Tibial nerve (tissue), 4 donors: Measurements from ENCODE around the gene ROR1. TPM values are rescaled to one million over a fixed set of nuclear protein-coding genes. Genes with fewer than 3 reads are reported as not detected.

ENCODE experiments used
- DNase-seq, 2 donors: peaks; one replicate each; pipeline ENCODE4 v3.0.0-alpha.2; 2019; ENCODE audit warnings: low spot score in 2 of 2
- H3K27ac ChIP-seq, 4 donors: fragments of 200-600 bp; sonication (generic) in 3 of 4; one replicate each; pipeline ENCODE4 v1.5.1; 2017 to 2019; ENCODE audit warnings: mild to moderate bottlenecking in 1 of 4
- H3K27me3 ChIP-seq, 2 donors: fragments of 200-600 bp; sonication (generic) in 1 of 2; one replicate each; pipeline versions ENCODE4 v1.5.1 to v1.6.0; 2017 to 2019
- H3K36me3 ChIP-seq, 3 donors: fragments of 200-600 bp; sonication (generic); one replicate each; pipeline ENCODE4 v1.5.1; 2018 to 2019
- H3K4me1 ChIP-seq, 4 donors: fragments of 200-600 bp; sonication (generic) in 3 of 4; one replicate each; pipeline ENCODE4 v1.5.1; 2017 to 2019
- H3K4me3 ChIP-seq, 4 donors: fragments of 200-600 bp; sonication (generic) in 3 of 4; one replicate each; pipeline ENCODE4 v1.5.1; 2017 to 2019; ENCODE audit warnings: mild to moderate bottlenecking in 1 of 4, moderate library complexity in 1 of 4
- H3K9me3 ChIP-seq, 4 donors: fragments of 200-600 bp; sonication (generic) in 3 of 4; one replicate each; pipeline ENCODE4 v1.5.1; 2017 to 2019
- CTCF ChIP-seq, 5 experiments: fragments of 200-600 bp in 3 of 5; fragments of 450-650 bp in 2 of 5; sonication (generic) in 3 of 5; IDR thresholded peaks; one replicate each; pipeline ENCODE4 v1.5.1; 2016 to 2019; ENCODE audit warnings: antibody characterized with exemption in 5 of 5, mild to moderate bottlenecking in 3 of 5, moderate library complexity in 2 of 5
- EP300 ChIP-seq, 2 donors: sonication (generic); formaldehyde crosslinking; IDR thresholded peaks; one replicate each; pipeline ENCODE4 v1.6.1; 2017; ENCODE audit warnings: antibody characterized with exemption in 2 of 2, mild to moderate bottlenecking in 1 of 2
- POLR2A ChIP-seq, 2 donors: fragments of 450-650 bp; IDR thresholded peaks; one replicate each; pipeline ENCODE4 v1.6.1; 2017; ENCODE audit warnings: antibody characterized with exemption in 2 of 2, mild to moderate bottlenecking in 2 of 2, moderate library complexity in 2 of 2
- WGBS, 2 donors: methylation state at CpG; one replicate each; pipeline ENCODE4 v1.1.5; 2018; 5-methylcytosine and 5-hydroxymethylcytosine counted together
- total RNA-seq, 4 donors: library from RNA; depleted of rRNA; stranded (reverse); fragments of >200 nt; gene quantifications; one replicate each; pipeline ENCODE4 v1.1.0, GENCODE V29; 2016

ROR1 gene
- total RNA-seq, 4 donors from 2014 or later = 10.5 to 47.7 (median 43.7) TPM

GRCh38 chr1:64133036-64133435 is 359.2 kb downstream of the ROR1 start:
- Histone ChIP-seq H3K9me3 (no peaks in the 10 kb centered on the region), H3K27ac (no peak overlapping the region), H3K4me1 (peaks cover 0 to 16% (median 2%) of the 10 kb centered on the region in 4 donors), H3K27me3 (no peaks in the 10 kb centered on the region), H3K4me3 (no peak overlapping the region), H3K36me3 (no peaks in the 10 kb centered on the region)
- TF ChIP-seq POLR2A (IDR thresholded peaks at IDR 0.05) = no peak
- TF ChIP-seq CTCF (IDR thresholded peaks at IDR 0.05) = no peak
- peak in 1 of 2 donors; percentile 10 for TF ChIP-seq EP300 (IDR thresholded peaks at IDR 0.05)
- DNase-seq = no peak
- WGBS, 2 donors = 64 to 76% methylated on average over 5 of the region's 5 CpGs

- WGBS, 2 donors = 91 to 97% methylated on average over 3 of the region's 3 CpGs
- peaks cover 0 to 13% (median 2%) of the 10 kb centered on the region in 4 donors for H3K4me1 ChIP-seq
- no peak overlapping the region for H3K4me3 ChIP-seq
- H3K36me3 ChIP-seq = peaks cover 0 to 5% (median 0%) of the 10 kb centered on the region in 3 donors
- no peak for TF ChIP-seq POLR2A (IDR thresholded peaks at IDR 0.05)
- TF ChIP-seq EP300 (IDR thresholded peaks at IDR 0.05) = no peak
- no peak for TF ChIP-seq CTCF (IDR thresholded peaks at IDR 0.05)
- DNase-seq = no peak
- H3K27ac ChIP-seq = peak overlapping the region in 1 of 4 donors; percentile 66
- H3K9me3 ChIP-seq = no peaks in the 10 kb centered on the region
- H3K27me3 ChIP-seq = no peaks in the 10 kb centered on the region
Observed at GRCh38 chr1:64135462-64136223, 361.8 kb downstream of the ROR1 start.

- WGBS, 2 donors = 75 to 82% methylated on average over 5 of the region's 5 CpGs
- no peak for DNase-seq
- H3K27me3 ChIP-seq = no peaks in the 10 kb centered on the region
Observed at GRCh38 chr1:64136296-64136695, 362.5 kb downstream of the ROR1 start.

GRCh38 chr1:64136752-64137411 is 363.1 kb downstream of the ROR1 start:
- H3K27me3 ChIP-seq = no peaks in the 10 kb centered on the region
- peaks cover 0 to 13% (median 2%) of the 10 kb centered on the region in 4 donors for H3K4me1 ChIP-seq
- WGBS, 2 donors = 28 to 35% methylated on average over 7 of the region's 7 CpGs
- peak; percentile 94 to 99 for DNase-seq
- H3K36me3 ChIP-seq = peaks cover 0 to 7% (median 0%) of the 10 kb centered on the region in 3 donors
- H3K9me3 ChIP-seq = no peaks in the 10 kb centered on the region
- no peak for TF ChIP-seq POLR2A (IDR thresholded peaks at IDR 0.05)
- TF ChIP-seq CTCF (IDR thresholded peaks at IDR 0.05) = peak; percentile 86 to 88 (median 87)
- peak in 1 of 2 donors; percentile 66 for TF ChIP-seq EP300 (IDR thresholded peaks at IDR 0.05)
- no peak overlapping the region for H3K4me3 ChIP-seq
- peak overlapping the region in 2 of 4 donors; percentile 66 to 67 for H3K27ac ChIP-seq

More at GRCh38 chr1:64136296-64136695, 362.5 kb downstream of the ROR1 start:
- peak overlapping the region in 1 of 4 donors; percentile 66 for H3K27ac ChIP-seq
- no peak overlapping the region for H3K4me3 ChIP-seq
- H3K36me3 ChIP-seq = peaks cover 0 to 5% (median 0%) of the 10 kb centered on the region in 3 donors
- H3K4me1 ChIP-seq = peaks cover 0 to 13% (median 2%) of the 10 kb centered on the region in 4 donors
- H3K9me3 ChIP-seq = no peaks in the 10 kb centered on the region
- TF ChIP-seq EP300 (IDR thresholded peaks at IDR 0.05) (no peak), POLR2A (IDR thresholded peaks at IDR 0.05) (no peak), CTCF (IDR thresholded peaks at IDR 0.05) (no peak)

GRCh38 chr1:64137412-64137803 is 363.6 kb downstream of the ROR1 start:
- TF ChIP-seq CTCF (IDR thresholded peaks at IDR 0.05) (no peak), POLR2A (IDR thresholded peaks at IDR 0.05) (no peak), EP300 (IDR thresholded peaks at IDR 0.05) (no peak)
- no peak overlapping the region for H3K27ac ChIP-seq
- no peak for DNase-seq
- peaks cover 0 to 13% (median 2%) of the 10 kb centered on the region in 4 donors for H3K4me1 ChIP-seq
- H3K4me3 ChIP-seq = no peak overlapping the region
- no peaks in the 10 kb centered on the region for H3K27me3 ChIP-seq
- H3K36me3 ChIP-seq = peaks cover 0 to 12% (median 0%) of the 10 kb centered on the region in 3 donors
- no peaks in the 10 kb centered on the region for H3K9me3 ChIP-seq
- 31 to 38% methylated on average over 4 of the region's 4 CpGs for WGBS, 2 donors
